Testis (tissue), 3 donors: ENCODE measurements around the gene MAB21L4. TPM values are rescaled to one million over a fixed set of nuclear protein-coding genes. Genes with fewer than 3 reads are reported as not detected.

Experiments used
- DNase-seq: peaks from one replicate; pipeline ENCODE4 v3.0.0-alpha.2; 2019
- H3K27ac ChIP-seq, 2 donors: fragments of 200-600 bp; sonication (generic); one replicate each; pipeline ENCODE4 v1.5.1; 2019
- H3K27me3 ChIP-seq: fragments of 200-600 bp; sonication (generic); one replicate; pipeline ENCODE4 v1.5.1; 2019
- H3K36me3 ChIP-seq: fragments of 200-600 bp; sonication (generic); one replicate; pipeline ENCODE4 v1.5.1; 2017; ENCODE audit warnings: low read depth; ENCODE audit errors: missing control alignments
- H3K4me1 ChIP-seq: fragments of 200-600 bp; sonication (generic); one replicate; pipeline ENCODE4 v1.5.1; 2019
- H3K4me3 ChIP-seq, 2 donors: fragments of 200-600 bp; sonication (generic); one replicate each; pipeline ENCODE4 v1.5.1; 2017 to 2019
- H3K9me3 ChIP-seq: fragments of 200-600 bp; sonication (generic); one replicate; pipeline ENCODE4 v1.5.1; 2017
- CTCF ChIP-seq, 3 experiments: fragments of 450-650 bp in 2 of 3; fragments of 200-600 bp in 1 of 3; sonication (generic) in 1 of 3; IDR thresholded peaks; one replicate each; pipeline ENCODE4 v1.5.1; 2016 to 2019; ENCODE audit warnings: antibody characterized with exemption in 3 of 3, mild to moderate bottlenecking in 2 of 3, moderate library complexity in 1 of 3
- POLR2A ChIP-seq: fragments of 450-650 bp; IDR thresholded peaks from one replicate; pipeline ENCODE4 v1.6.1; 2017; ENCODE audit warnings: antibody characterized with exemption, mild to moderate bottlenecking, moderate library complexity
- WGBS, 2 donors: methylation state at CpG; one replicate each; pipeline ENCODE4 v1.1.5; 2018; 5-methylcytosine and 5-hydroxymethylcytosine counted together
- intact Hi-C: fragments of 100-400 bp; cut with DNase I; formaldehyde crosslinking; loops from one replicate; pipeline ENCODE4 v1.15.1; 2023; ENCODE audit warnings: low total_unique reads
- polyA plus RNA-seq: library from polyadenylated mRNA; stranded (reverse); fragments of 350-450 nt; fragmentation: Illumina TruSeq; extraction: RNeasy Lipid Tissue Mini Kit (QIAGEN cat#74804); gene quantifications from one replicate; pipeline ENCODE4 v1.2.3, GENCODE V29; 2014; ENCODE audit warnings: low read depth, low replicate concordance; ENCODE audit not compliant: insufficient read depth
- total RNA-seq, 2 donors: library from RNA; depleted of rRNA; stranded (reverse); fragments of >200 nt; gene quantifications; one replicate each; pipeline ENCODE4 v1.2.3, GENCODE V29; 2016

The MAB21L4 gene
- total and polyA plus RNA-seq, 3 donors from 2014 or later = 1.1 TPM; not detected in 2

GRCh38 chr2:240872317-240873097 lies 23.4 kb downstream of the MAB21L4 start:
- H3K27ac ChIP-seq = no peak overlapping the region
- no peaks in the 10 kb centered on the region for H3K36me3 ChIP-seq
- 83 to 88% methylated on average over 10 to 17 of the region's 17 CpGs for WGBS, 2 donors
- no peak overlapping the region for H3K4me3 ChIP-seq
- H3K4me1 ChIP-seq = peaks cover 10% of the 10 kb centered on the region
- no peaks in the 10 kb centered on the region for H3K27me3 ChIP-seq
- DNase-seq = no peak
- no peak for TF ChIP-seq POLR2A
- TF ChIP-seq CTCF (IDR thresholded peaks at IDR 0.05) = no peak
- intact Hi-C loops = no loop called here
- H3K9me3 ChIP-seq = no peaks in the 10 kb centered on the region

- H3K36me3 ChIP-seq = no peaks in the 10 kb centered on the region
- 84 to 94% methylated on average over 9 to 16 of the region's 16 CpGs for WGBS, 2 donors
- no peaks in the 10 kb centered on the region for H3K9me3 ChIP-seq
- no peak overlapping the region for H3K27ac ChIP-seq
- H3K4me1 ChIP-seq = peaks cover 10% of the 10 kb centered on the region
- TF ChIP-seq POLR2A = no peak
- TF ChIP-seq CTCF (IDR thresholded peaks at IDR 0.05) = no peak
- intact Hi-C loops = no loop called here
- no peak for DNase-seq
- no peak overlapping the region for H3K4me3 ChIP-seq
- H3K27me3 ChIP-seq = no peaks in the 10 kb centered on the region
Observed at GRCh38 chr2:240871071-240871958, 24.6 kb downstream of the MAB21L4 start.

GRCh38 chr2:240869956-240870875 lies 25.7 kb downstream of the MAB21L4 start:
- intact Hi-C loops = no loop called here
- 89 to 94% methylated on average over 11 to 15 of the region's 15 CpGs for WGBS, 2 donors
- DNase-seq = no peak

More at GRCh38 chr2:240869956-240870875, 25.7 kb downstream of the MAB21L4 start:
- TF ChIP-seq CTCF (IDR thresholded peaks at IDR 0.05) (no peak), POLR2A (no peak)
- Histone ChIP-seq H3K36me3 (no peaks in the 10 kb centered on the region), H3K4me3 (no peak overlapping the region), H3K9me3 (no peaks in the 10 kb centered on the region), H3K27me3 (no peaks in the 10 kb centered on the region), H3K4me1 (peaks cover 14% of the 10 kb centered on the region), H3K27ac (no peak overlapping the region)
